ENCODE results near the gene DPP6.

DPP6 gene

GRCh38 chr7:154905146-154905545 is 852.9 kb downstream of the DPP6 start:
- FAIRE-seq, result no peak

- FAIRE-seq, result no peak
These were observed 853.4 kb downstream of the DPP6 start for GRCh38 chr7:154905615-154906014.

- FAIRE-seq, result no peak
These were observed 854.0 kb downstream of the DPP6 start for GRCh38 chr7:154906201-154906600.

GRCh38 chr7:154906736-154907355 is 854.6 kb downstream of the DPP6 start:
- no peak for FAIRE-seq

GRCh38 chr7:154907651-154908620 is 855.7 kb downstream of the DPP6 start:
- no peak for FAIRE-seq

- no peak for FAIRE-seq
These were observed 857.3 kb downstream of the DPP6 start for GRCh38 chr7:154909241-154910105.

- no peak for FAIRE-seq
These were observed 857.9 kb downstream of the DPP6 start for GRCh38 chr7:154910125-154910524.

- FAIRE-seq, result no peak
These were observed 858.8 kb downstream of the DPP6 start for GRCh38 chr7:154910977-154911376.

GRCh38 chr7:154911411-154911810 is 859.2 kb downstream of the DPP6 start:
- no peak for FAIRE-seq

GRCh38 chr7:154911862-154912455 is 859.8 kb downstream of the DPP6 start:
- no peak for FAIRE-seq

- no peak for FAIRE-seq
These were observed 860.9 kb downstream of the DPP6 start for GRCh38 chr7:154912871-154913637.

GRCh38 chr7:154913638-154914307 is 861.6 kb downstream of the DPP6 start:
- FAIRE-seq, result no peak

- no peak for FAIRE-seq
These were observed 862.3 kb downstream of the DPP6 start for GRCh38 chr7:154914308-154914995.

GRCh38 chr7:154914996-154915380 is 862.8 kb downstream of the DPP6 start:
- FAIRE-seq, result no peak

- FAIRE-seq, result no peak
These were observed 863.4 kb downstream of the DPP6 start for GRCh38 chr7:154915600-154915999.

- FAIRE-seq, result no peak
These were observed 864.2 kb downstream of the DPP6 start for GRCh38 chr7:154916381-154916780.

- FAIRE-seq, result no peak
These were observed 864.9 kb downstream of the DPP6 start for GRCh38 chr7:154916856-154917807.

- no peak for FAIRE-seq
These were observed 865.6 kb downstream of the DPP6 start for GRCh38 chr7:154917808-154918160.

GRCh38 chr7:154918266-154918665 is 866.1 kb downstream of the DPP6 start:
- FAIRE-seq, result no peak

- FAIRE-seq, result no peak
These were observed 866.5 kb downstream of the DPP6 start for GRCh38 chr7:154918741-154919140.
